ENCODE results near the gene POLR1G.

- no peak for TF ChIP-seq PATZ1 (CRISPR knock-in tag; IDR thresholded peaks at IDR 0.05; ENCODE audit: borderline replicate concordance)
- TF ChIP-seq CSDC2 (CRISPR knock-in tag; IDR thresholded peaks at IDR 0.05): no peak
- TF ChIP-seq TSHZ2 (CRISPR knock-in tag; IDR thresholded peaks at IDR 0.05): no peak
- no peak for TF ChIP-seq BACH2 (CRISPR knock-in tag; IDR thresholded peaks at IDR 0.05; ENCODE audit: borderline replicate concordance)
- TF ChIP-seq RARB (CRISPR knock-in tag; IDR thresholded peaks at IDR 0.05): no peak
- no peak for TF ChIP-seq CSRNP3 (CRISPR knock-in tag; IDR thresholded peaks at IDR 0.05)
- no peak for TF ChIP-seq POU6F1 (CRISPR knock-in tag; IDR thresholded peaks at IDR 0.05; ENCODE audit: borderline replicate concordance, low read depth)
Observed at GRCh38 chr19:45418802-45419201, 12.4 kb downstream of the POLR1G start.

Measured in SK-N-SH treated with all-trans-retinoic acid at 6 μM for 48 hours (cell line).